Measurements from ENCODE around the gene FKBP2. TPM values are rescaled to one million over a fixed set of nuclear protein-coding genes. Genes with fewer than 3 reads are reported as not detected.

Gene FKBP2
- total and polyA plus RNA-seq, 2 of the 13 experiments (the other 11 are each of a cell fraction or from before 2014, with no cell fraction given), result 30.1 to 53.3 TPM

- Histone ChIP-seq H4K20me1 (ENCODE audit: insufficient read depth, low read length) (no peaks in the 10 kb centered on the region), H3K27me3 (ENCODE audit: control insufficient read depth in 1 of 2, insufficient read depth in 2 of 2, low read length in 2 of 2) (no peaks in the 10 kb centered on the region), H3K4me3 (replicated peaks in 1 of 3; ENCODE audit: insufficient read depth in 1 of 3, low read depth in 2 of 3, low read length in 3 of 3) (no peak overlapping the region), H3K4me1 (ENCODE audit: insufficient read depth, low read length) (peaks cover 23% of the 10 kb centered on the region), H3K9ac (ENCODE audit: insufficient read depth, low read depth, low read length) (no peak overlapping the region), H3K27ac (ENCODE audit: extremely low read length, insufficient read depth, low read length) (no peak overlapping the region), H2AFZ (ENCODE audit: low read length) (no peak overlapping the region), H3K4me2 (ENCODE audit: low read depth, low read length) (no peak overlapping the region), H3K36me3 (replicated peaks in 1 of 2; ENCODE audit: control insufficient read depth in 1 of 2, insufficient read depth in 2 of 2, low read length in 2 of 2) (peaks cover 2 to 7% of the 10 kb centered on the region in 2 experiments; a peak in 1 of 5 replicates), H3K9me3 (ENCODE audit: low read length) (no peaks in the 10 kb centered on the region), H3K79me2 (ENCODE audit: insufficient read depth, low read length) (peaks cover 9% of the 10 kb centered on the region)
- in situ Hi-C loops (cut with HindIII; ENCODE audit: extremely low pct_ligation_motif_present, low pct_unique_long_range_greater_than_20kb) (no loop called here), intact Hi-C loops (cut with micrococcal nuclease; ENCODE audit: unreplicated experiment) (no loop called here)
- ATAC-seq, result no peak
- no peak for FAIRE-seq
- BruUV-seq (replicated peaks), result no TSS peak
- POLR2A ChIA-PET, result interaction anchor here (0.6 kb wide), 1 partner anchor 92 kb away, joined by 3 read pairs; no protein-coding TSS in a partner anchor
- DNase-seq (ENCODE audit: low spot score), result no peak
- TF ChIP-seq MTF2 (CRISPR knock-in tag; IDR thresholded peaks at IDR 0.05; ENCODE audit: borderline replicate concordance) (no peak), ZNF337 (CRISPR knock-in tag; IDR thresholded peaks at IDR 0.05; ENCODE audit: borderline replicate concordance, low read depth) (no peak), ISX (CRISPR knock-in tag; conservative IDR thresholded peaks at IDR 0.05) (no peak), MTA3 (CRISPR knock-in tag; IDR thresholded peaks at IDR 0.05) (no peak), HIC2 (CRISPR knock-in tag; IDR thresholded peaks at IDR 0.05; ENCODE audit: low read depth) (no peak)
- WGBS (ENCODE audit: low lambda C conversion rate), result 79% methylated on average over 2 of the region's 2 CpGs
- CTCF ChIA-PET (ENCODE audit: low intra/inter-chr PET ratio, low total read pairs), result no interaction called here
Observed at GRCh38 chr11:64275841-64276240, 34.9 kb downstream of the FKBP2 start.

- peaks cover 22% of the 10 kb centered on the region for H3K4me1 ChIP-seq (ENCODE audit: insufficient read depth, low read length)
- H3K79me2 ChIP-seq (ENCODE audit: insufficient read depth, low read length), result peaks cover 9% of the 10 kb centered on the region
- DNase-seq (ENCODE audit: low spot score) (no peak), FAIRE-seq (no peak), ATAC-seq (no peak)
- POLR2A ChIA-PET, result no interaction called here
- H3K36me3 ChIP-seq (replicated peaks in 1 of 2; ENCODE audit: control insufficient read depth in 1 of 2, insufficient read depth in 2 of 2, low read length in 2 of 2), result peaks cover 2 to 7% of the 10 kb centered on the region in 2 experiments; a peak in 1 of 5 replicates
- no peak overlapping the region for H3K4me2 ChIP-seq (ENCODE audit: low read depth, low read length)
- no peaks in the 10 kb centered on the region for H3K9me3 ChIP-seq (ENCODE audit: low read length)
- H3K9ac ChIP-seq (ENCODE audit: insufficient read depth, low read depth, low read length), result no peak overlapping the region
- H2AFZ ChIP-seq (ENCODE audit: low read length), result no peak overlapping the region
- H3K4me3 ChIP-seq (replicated peaks in 1 of 3; ENCODE audit: insufficient read depth in 1 of 3, low read depth in 2 of 3, low read length in 3 of 3), result no peak overlapping the region
- 98% methylated on average over 5 of the region's 17 CpGs for WGBS (ENCODE audit: low lambda C conversion rate)
- no peak overlapping the region for H3K27ac ChIP-seq (ENCODE audit: extremely low read length, insufficient read depth, low read length)
- CTCF ChIA-PET (ENCODE audit: low intra/inter-chr PET ratio, low total read pairs), result no interaction called here
- no peaks in the 10 kb centered on the region for H3K27me3 ChIP-seq (ENCODE audit: control insufficient read depth in 1 of 2, insufficient read depth in 2 of 2, low read length in 2 of 2)
- H4K20me1 ChIP-seq (ENCODE audit: insufficient read depth, low read length), result no peaks in the 10 kb centered on the region
- intact Hi-C loops (cut with micrococcal nuclease; ENCODE audit: unreplicated experiment) (no loop called here), in situ Hi-C loops (cut with HindIII; ENCODE audit: extremely low pct_ligation_motif_present, low pct_unique_long_range_greater_than_20kb) (no loop called here)
- BruUV-seq (replicated peaks), result no TSS peak
- no peak for TF ChIP-seq HNF1A (IDR thresholded peaks at IDR 0.05; ENCODE audit: low read depth)
- no peak for TF ChIP-seq HNF1A (CRISPR knock-in tag; IDR thresholded peaks at IDR 0.05; ENCODE audit: borderline replicate concordance)
- TF ChIP-seq PHF21A (CRISPR knock-in tag; IDR thresholded peaks at IDR 0.05), result no peak
- TF ChIP-seq HNRNPLL (IDR thresholded peaks at IDR 0.05; ENCODE audit: low read depth, low read length, poor library complexity, severe bottlenecking), result peak; percentile 6
- TF ChIP-seq MTERF4 (CRISPR knock-in tag; IDR thresholded peaks at IDR 0.05), result no peak
Observed at GRCh38 chr11:64276653-64277431, 35.9 kb downstream of the FKBP2 start.

All from HepG2 (cell line).